ENCODE data around the gene MFSD6L. TPM values are rescaled to one million over a fixed set of nuclear protein-coding genes. Genes with fewer than 3 reads are reported as not detected.

The MFSD6L gene
- total and polyA plus RNA-seq, 10 of the 15 experiments (the other 5 are each of a cell fraction or from before 2014, with no cell fraction given): 0.39 to 3.1 (median 1.1) TPM

- WGBS (ENCODE audit: insufficient coverage, insufficient replicate concordance, low lambda C conversion rate, missing lambda C conversion rate): 83% methylated on average over 8 of the region's 8 CpGs
- intact Hi-C loops (cut with micrococcal nuclease; ENCODE audit: unreplicated experiment): no loop called here
- H3K27me3 ChIP-seq (replicated peaks in 1 of 2; ENCODE audit: control insufficient read depth in 2 of 2, insufficient read depth in 2 of 2, low read length in 1 of 2): no peaks in the 10 kb centered on the region
- H4K20me1 ChIP-seq (ENCODE audit: control insufficient read depth, insufficient read depth): no peaks in the 10 kb centered on the region; the same call in 1 of the 2 replicates
- no peaks in the 10 kb centered on the region for H3K9me3 ChIP-seq (replicated peaks; ENCODE audit: control insufficient read depth, insufficient read depth, low read length)
- no peaks in the 10 kb centered on the region for H3K4me1 ChIP-seq (ENCODE audit: control insufficient read depth, insufficient read depth, low read length)
- POLR2A ChIA-PET: no interaction called here
- FAIRE-seq (no peak), DNase-seq (ENCODE audit: low read depth, low spot score) (no peak), ATAC-seq (no peak)
- SMC1A ChIA-PET (ENCODE audit: uncharacterized antibody, unreplicated experiment): no interaction called here
- no peak overlapping the region for H3K9ac ChIP-seq (ENCODE audit: control insufficient read depth, insufficient read depth, low read length)
- no peaks in the 10 kb centered on the region; the same call in 1 of the 2 replicates for H3K79me2 ChIP-seq (ENCODE audit: control insufficient read depth, insufficient read depth, low read length)
- TF ChIP-seq HSF1 (IDR thresholded peaks at IDR 0.05; ENCODE audit: low read depth, low read length) (no peak), RAD51 (IDR thresholded peaks at IDR 0.05) (peak; percentile 59; the same call in 1 of the 2 replicates), ZBTB40 (IDR thresholded peaks at IDR 0.05; ENCODE audit: borderline replicate concordance) (no peak), USF1 (IDR thresholded peaks at IDR 0.05; ENCODE audit: borderline replicate concordance, extremely low read length, insufficient read depth, low read depth, low read length) (peak; percentile 4), TARDBP (IDR thresholded peaks at IDR 0.05; ENCODE audit: borderline replicate concordance) (no peak), BHLHE40 (IDR thresholded peaks at IDR 0.05; ENCODE audit: borderline replicate concordance in 1 of 2, low read depth in 2 of 2, low read length in 1 of 2) (peak in 1 of 2 experiments; percentile 52; a peak in 2 of 4 replicates), BCL3 (IDR thresholded peaks at IDR 0.05; ENCODE audit: borderline replicate concordance, insufficient read depth, low read depth, low read length, poor library complexity, severe bottlenecking) (no peak), PML (IDR thresholded peaks at IDR 0.05; ENCODE audit: low read length) (0 out of 2 replicates have a peak, but pooled peaks have one; percentile 50), POU2F2 (IDR thresholded peaks at IDR 0.05; ENCODE audit: borderline replicate concordance, low read depth, low read length) (no peak), POLR2A (IDR thresholded peaks at IDR 0.05; ENCODE audit: low read depth, low read length) (peak; percentile 56)
- peaks cover 52 to 75% of the 10 kb centered on the region in 2 experiments for H3K36me3 ChIP-seq (ENCODE audit: control insufficient read depth in 2 of 2, insufficient read depth in 2 of 2, low read length in 1 of 2)
- no TSS peak for BruUV-seq (replicated peaks)
- H3K4me3 ChIP-seq: no peak overlapping the region
- CTCF ChIA-PET: no interaction called here
- RAD21 ChIA-PET (ENCODE audit: unreplicated experiment): no interaction called here
- no peak overlapping the region for H3K4me2 ChIP-seq (ENCODE audit: control insufficient read depth, insufficient read depth)
- no peak overlapping the region for H3K27ac ChIP-seq (ENCODE audit: control insufficient read depth, insufficient read depth)
- in situ Hi-C loops (cut with MboI): no loop called here
- H2AFZ ChIP-seq (ENCODE audit: control insufficient read depth, low read depth, low read length): no peak overlapping the region
Observed at GRCh38 chr17:8837563-8838075, 38.5 kb upstream of the MFSD6L start.
